Hematopoietic multipotent progenitor cell (in vitro differentiated cells): Measurements from ENCODE around the gene C1orf74. TPM values are rescaled to one million over a fixed set of nuclear protein-coding genes. Genes with fewer than 3 reads are reported as not detected.
A peak's percentile ranks its signal among the peaks of the same experiment; 100 is the strongest.

Experiments
- DNase-seq, 3 donors: peaks; one replicate each; pipeline ENCODE4 v3.0.0-alpha.2; 2011 to 2015; ENCODE audit warnings: low read depth in 2 of 3, low spot score in 2 of 3
- total RNA-seq: library from RNA; depleted of rRNA; stranded (reverse); fragments of >200 nt; gene quantifications from one replicate; pipeline ENCODE4 v1.2.3, GENCODE V29; 2012

C1orf74 gene
- total RNA-seq, 1 donor, result 3.5 TPM

DNA sequence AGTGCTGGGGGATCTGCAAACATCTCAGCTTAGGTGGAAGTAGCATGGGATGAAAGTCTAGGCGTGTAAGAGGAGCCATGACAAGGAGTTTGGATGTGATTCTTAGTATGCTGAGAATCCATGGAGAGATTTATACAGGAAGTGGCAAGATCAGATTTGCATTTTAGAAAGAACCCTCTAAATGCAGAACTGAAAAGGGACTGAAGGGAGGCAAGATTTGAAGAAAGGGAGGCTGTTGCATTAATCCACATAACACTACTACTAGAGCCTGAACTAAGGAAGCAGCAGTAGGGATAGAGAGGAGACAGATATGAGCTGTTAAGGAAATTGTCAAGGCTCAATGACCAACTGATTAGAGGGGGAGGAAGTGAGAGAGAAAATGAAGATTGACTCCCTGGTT lies 9.8 kb downstream of the C1orf74 start:
- no peak for DNase-seq

DNA sequence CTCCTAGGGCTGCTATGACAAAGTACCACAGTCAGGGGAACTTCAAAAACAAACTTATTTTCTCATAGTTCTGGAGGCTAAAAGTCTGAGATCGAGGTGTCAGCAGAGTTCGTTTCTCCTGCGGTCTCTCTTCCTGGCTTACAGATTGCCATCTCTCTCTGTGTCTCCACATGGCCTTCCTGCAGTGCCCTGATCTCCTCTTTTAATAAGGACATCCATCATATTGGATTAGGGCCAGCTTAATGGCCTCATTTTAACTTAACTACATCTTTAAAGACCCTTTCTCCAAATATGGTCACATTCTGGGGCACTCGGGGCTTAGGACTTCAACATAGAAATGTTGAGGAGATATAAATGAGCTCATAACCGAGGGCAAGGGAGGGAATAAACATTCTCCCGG lies 12.2 kb downstream of the C1orf74 start:
- DNase-seq, result peak in 1 of 3 donors; percentile 19

DNA sequence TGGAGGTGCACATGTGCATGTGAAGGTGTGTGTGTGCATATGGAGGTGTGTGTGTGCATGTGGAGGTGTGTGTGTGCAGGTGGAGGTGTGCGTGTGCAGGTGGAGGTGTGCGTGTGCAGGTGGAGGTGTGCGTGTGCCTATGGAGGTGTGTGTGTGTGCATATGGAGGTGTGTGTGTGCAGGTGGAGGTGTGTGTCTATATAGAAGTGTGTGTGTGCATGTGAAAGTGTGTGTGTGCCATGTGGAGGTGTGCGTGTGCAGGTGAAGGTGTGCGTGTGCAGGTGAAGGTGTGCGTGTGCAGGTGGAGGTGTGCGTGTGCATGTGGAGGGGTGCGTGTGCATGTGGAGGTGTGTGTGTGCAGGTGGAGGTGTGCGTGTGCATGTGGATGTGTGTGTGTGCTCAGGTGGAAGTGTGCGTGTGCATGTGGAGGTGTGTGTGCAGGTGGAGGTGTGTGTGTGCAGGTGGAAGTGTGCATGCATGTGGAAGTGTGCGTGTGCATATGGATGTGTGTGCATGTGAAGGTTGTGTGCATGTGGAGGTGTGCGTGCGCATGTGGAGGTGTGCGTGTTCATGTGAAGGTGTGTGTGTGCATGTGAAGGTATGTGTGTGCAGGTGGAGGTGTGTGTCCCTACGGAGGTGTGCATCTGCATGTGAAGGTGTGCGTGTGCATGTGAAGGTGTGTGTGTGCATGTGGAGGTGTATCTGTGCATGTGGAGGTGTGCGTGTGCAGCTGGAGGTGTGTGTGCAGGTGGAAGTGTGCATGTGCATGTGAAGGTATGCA lies 13.5 kb downstream of the C1orf74 start:
- no peak for DNase-seq

DNA sequence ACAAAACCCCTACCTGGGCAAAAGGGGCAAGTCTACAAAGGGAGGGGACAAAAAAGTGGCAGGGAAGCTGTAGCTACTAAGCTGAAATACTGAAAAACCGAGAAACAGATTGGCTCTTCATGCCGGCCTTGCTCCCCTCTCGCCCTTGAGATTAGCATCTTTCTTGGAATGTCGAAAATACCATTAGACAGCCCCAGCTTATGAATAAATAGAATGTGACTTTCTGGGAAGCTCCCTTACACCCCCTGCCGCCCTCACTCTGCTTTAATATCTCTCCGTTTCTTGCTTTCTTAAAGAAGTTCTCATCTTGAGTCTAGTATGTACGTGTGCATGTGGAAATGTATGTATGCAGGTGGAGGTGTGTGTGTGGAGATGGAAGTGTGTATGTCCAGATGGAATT lies 14.4 kb downstream of the C1orf74 start:
- peak in 1 of 3 donors; percentile 32 for DNase-seq

DNA sequence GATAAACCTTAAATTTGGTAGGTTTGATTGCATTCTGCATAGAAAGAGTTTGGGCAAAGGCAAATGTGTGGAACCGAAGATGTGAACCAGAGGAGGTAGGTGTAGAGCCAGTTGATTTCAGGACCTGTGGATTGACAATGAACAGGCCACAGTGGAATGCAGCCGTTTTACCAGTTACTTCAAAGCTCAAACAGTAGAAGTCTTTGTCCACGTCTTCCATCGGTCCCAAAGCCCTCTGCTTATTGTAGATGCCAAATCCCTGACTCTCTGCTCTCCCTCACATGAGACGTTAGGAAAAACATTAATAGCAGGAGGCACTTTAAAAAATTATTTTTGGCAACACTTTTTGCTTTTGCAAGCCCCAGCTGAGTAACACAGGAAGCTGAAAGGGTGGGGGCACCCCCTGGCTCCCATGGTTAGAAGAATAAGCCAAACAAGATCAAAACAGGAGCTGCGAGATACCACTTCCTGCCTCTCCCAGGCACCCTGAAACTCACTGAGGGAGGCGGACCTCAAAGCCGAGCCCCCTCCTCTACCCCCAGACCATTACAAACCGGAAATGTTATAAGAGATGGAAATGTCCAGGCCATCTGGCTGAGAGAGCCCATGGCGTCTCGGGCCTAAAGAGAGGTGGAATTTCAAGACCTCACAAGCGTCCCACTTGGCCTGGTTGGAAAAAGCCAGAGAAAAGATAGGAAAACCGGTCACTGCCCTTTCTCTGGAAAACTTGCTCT lies 15.0 kb downstream of the C1orf74 start:
- DNase-seq, result peak in 2 of 3 donors; percentile 59 to 64

DNA sequence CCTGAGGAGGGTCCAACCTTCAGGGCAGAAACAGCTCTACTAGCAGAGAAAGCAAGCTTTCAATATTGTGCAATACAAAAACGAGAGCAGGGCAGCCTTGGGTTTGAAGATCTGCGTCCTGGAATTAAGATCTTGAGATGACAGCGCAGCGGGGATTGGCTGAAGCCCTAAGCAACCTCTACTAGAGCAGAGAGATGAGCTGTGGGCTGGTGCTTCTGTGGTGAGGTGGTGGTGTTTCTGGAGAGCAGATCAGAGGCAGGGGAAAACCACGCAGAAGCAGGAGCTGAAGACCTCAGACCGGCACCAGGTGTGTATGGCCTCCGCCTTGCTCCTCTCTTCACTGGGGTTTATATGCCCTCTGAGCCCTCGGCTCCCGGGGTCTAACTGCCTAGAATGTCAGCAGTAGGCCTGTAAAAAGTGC lies 16.0 kb downstream of the C1orf74 start:
- DNase-seq, result peak in 1 of 3 donors; percentile 60

DNA sequence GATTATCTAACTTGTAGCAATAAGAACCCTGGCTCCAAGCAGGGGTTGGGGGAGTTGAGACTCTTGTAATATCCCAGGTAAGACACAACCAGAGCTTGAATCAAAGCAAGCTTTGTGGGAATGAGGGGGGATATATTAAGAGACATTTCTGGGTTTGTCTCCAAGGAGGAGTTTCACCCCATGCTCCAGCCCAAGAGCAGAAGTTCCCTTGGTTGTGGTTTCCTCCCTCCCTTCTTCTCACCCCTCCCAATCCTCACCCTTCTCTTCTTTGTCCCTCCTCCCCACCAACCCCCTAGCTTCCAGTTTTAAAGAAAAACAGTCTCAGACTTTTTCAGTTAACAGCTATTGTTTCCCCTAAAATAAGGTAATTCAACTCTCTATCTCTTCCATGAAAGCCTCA lies 16.7 kb downstream of the C1orf74 start:
- peak in 1 of 3 donors; percentile 39 for DNase-seq

DNA sequence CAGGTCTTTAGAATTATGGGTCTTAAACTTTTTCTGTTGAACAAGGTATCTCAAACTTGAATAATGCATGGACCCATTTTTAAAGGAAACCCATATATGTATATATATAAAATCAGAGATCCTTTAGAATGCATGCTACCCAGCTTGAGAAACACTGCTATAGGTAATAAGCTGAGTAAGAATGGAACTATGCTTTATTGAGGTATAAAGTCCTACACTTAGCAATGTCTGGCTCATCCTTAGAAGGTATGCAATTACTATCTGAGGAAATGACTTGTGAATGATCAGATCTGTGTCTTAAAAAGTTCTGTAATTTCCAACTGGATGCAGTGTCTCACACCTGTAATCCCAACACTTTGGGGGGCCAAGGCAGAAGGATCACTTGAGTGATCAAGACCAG lies 17.3 kb downstream of the C1orf74 start:
- DNase-seq, result no peak

DNA sequence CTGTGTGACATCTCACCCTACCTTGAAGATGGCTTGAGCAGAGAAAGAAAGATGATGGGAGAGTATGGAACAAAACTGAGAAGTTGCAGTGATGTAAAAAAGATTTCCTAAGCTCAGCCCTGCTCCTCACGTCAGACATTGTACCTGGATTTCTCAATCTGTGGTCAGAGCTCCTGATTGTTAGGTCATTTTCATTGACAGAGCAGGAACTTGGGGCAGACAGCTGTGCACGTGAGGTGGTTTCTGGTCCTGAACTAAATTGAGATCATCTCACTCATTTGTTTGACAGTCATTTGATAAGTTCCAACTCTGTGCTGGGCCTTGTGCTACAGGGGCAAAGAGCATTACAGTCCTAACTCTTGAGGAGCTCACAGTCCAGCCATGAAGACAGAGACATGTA lies 18.3 kb downstream of the C1orf74 start:
- no peak for DNase-seq

DNA sequence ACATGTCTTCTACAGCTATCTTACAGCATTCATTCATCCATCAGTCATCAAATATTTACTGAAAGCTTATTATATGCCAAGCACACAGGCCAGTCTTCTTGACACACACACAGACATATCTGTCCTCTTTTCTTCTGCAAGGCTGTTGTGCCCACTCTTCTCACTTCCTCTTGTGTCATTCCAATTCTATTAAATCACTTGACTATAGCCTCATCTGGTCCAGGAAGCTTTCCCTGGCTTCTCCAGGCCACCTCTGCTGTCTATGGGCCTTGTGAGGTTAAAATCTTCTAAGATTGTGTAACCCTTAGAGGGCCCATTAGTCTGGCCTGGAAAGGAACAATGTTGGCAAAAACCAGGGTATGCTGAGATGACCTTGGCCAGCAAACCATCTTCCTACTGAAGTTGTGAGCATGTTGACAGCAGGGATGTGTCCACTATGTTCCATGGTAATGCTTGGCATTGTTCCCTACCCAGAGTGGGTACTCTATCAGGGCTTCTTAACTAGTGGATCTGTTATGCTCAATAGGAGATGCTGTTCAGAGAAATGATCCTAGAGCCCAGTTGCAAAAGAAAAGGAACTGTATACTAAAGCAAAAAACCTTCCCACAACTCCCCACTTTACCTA lies 23.2 kb downstream of the C1orf74 start:
- no peak for DNase-seq

DNA sequence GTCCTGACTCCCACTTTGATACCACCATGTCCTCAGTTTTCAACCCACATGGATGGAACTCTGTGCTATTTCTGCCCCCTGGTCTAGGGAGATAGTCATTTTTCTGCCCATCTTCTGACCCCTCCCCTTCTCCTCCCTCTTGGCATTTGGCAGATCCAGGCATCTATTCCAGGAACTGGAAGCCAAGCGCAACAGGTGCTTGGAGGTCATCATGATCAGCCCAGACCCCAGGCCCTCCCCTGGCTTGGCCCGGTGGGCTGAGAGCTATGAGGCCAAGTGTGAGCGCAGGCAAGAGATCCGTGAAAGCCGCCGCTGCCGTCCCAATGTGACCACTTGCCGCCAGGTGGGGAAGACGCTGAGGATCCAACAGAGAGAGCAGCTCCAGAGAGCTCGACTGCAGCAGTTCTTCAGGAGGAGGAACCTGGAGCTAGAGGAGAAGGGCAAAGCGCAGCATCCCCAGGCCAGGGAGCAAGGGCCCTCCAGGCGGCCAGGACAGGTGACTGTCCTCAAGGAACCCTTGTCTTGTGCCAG lies 24.5 kb downstream of the C1orf74 start:
- DNase-seq, result no peak

DNA sequence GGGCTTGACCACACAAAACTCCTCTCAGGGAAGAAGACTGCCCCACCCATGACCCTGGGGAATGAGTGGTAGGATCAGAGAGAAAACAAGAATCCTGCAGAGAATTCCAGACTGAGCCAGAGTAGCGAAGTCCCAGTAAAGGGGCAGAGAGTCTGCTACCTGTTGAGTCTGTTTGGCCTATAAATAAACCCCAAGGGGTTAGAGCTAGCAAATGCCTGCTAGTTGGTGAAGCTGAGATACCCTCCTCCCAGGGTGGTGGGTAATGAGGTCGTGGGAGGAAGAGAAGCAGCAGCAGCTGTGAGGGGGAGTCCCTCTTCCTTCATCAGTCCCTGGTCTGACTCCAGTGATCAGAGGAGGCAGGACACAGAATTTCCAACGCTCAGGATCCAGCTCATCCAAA lies 26.0 kb downstream of the C1orf74 start:
- DNase-seq, result no peak

DNA sequence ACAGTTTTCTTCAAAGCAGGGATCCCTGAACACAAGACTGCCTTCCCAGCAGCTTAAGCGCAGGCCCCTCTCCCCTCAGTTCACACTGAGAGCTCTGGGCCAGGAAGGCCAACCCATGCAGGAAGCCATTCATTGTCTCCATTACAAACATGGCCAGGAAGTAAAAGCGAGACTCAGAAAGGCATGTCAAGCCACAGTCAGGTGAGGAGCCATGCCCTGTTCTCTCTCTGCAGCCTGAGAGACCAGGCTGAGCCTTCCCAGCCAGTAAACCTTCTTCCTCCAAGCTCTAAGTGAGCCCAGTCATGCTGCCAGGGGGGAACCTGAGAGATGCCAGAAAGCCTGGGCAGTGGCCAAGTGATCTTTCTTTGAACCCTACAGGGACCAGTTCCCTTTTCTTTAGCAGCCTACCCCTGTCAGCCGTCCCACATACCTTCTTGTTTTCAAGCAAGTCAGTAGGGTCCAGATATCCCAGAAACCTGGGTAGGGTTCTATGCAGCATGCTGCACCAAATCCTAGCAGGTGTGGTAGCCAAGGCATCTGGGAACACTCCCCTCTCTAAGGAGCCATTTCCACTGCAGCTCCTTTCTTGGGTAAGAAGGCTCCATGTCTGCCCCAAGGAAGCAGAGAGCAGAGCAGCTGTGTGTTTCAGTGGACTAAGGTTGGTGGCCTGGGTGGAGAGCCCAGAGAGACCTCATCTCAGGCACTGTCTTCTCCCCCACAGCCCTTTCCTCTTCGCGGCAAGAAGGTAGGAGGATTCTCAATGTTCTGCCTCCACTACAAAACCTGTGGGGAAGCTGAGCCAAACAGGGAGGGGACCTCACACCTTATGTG lies 27.5 kb downstream of the C1orf74 start:
- peak in 2 of 3 donors; percentile 24 to 66 for DNase-seq

DNA sequence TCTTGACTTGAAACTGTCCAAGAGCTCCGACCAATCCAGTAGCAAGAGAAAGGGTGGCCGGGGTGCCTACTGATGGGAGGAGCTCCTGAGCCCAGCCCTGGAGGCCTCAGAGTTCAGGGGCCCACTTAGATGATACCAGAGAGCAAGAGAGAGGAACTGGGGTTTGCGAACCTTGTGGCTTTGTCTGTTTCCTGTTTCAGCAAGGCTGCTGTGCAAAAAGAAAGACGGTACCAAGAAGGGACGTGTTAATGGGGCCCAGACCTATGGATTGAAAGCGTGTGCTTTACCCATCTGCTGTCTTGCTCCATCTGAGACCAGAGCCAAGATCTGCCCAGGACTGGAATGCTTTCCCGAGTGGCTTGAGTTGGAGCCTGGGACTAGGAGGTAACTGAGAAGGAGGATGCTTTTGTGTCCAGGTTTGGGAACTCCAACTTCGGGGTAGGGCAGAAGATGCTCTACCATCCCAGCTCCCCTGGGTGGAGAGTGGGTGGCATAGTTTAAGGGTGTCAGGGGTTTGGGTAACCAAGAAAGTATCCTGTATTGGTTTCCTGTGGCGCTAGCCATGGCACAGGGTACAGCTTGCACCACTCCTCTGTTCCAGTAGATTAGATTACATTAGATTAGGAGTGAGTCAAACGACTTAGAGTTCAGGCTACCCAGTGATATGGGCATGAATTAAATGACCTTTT lies 28.3 kb downstream of the C1orf74 start, which contains the start of gene TRAF3IP3:
TSS of gene TRAF3IP3 (plus strand) at position 128 of the 689 bp plus-strand sequence. CDS start 3,987 bp downstream, outside the sequence.
- DNase-seq, result peak; percentile 56 to 93 (median 83)

DNA sequence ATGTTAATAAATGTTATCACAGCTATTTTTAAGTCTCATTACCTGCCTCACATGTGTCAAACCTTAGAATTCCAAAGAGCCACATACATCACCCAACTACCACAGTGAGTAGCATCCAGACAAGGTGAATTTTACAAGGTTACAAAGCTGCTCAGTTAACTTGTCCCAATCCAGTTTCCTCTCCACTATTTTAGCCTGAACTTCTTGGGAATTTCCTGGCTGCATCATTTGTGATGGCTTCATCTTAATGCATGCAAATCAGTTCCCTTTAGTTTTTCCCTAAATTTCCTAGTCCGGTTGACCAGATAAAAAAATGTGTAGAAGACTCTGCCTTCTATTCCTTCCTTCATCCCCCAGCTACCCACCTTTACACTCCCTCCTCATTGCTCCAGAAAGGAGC lies 29.1 kb downstream of the C1orf74 start:
- no peak for DNase-seq

DNA sequence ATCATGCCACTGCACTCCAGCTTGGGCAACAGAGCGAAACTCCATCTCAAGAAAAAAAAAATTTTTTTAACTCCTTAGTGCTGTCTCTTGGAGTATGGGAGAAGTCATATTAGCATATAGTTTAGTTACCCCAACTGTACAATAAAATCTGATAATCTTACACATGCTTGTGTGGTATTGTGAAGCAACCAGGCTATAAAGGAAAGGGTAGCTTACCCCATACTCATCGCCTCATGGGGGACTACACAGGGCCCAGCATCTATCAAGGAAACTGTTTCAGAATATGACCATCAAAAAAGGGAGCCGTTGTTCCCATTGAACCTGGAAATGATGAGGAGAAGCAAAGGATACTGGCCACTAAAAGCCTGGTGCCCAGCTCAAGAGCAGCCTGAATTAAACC lies 31.5 kb downstream of the C1orf74 start:
- DNase-seq, result no peak

DNA sequence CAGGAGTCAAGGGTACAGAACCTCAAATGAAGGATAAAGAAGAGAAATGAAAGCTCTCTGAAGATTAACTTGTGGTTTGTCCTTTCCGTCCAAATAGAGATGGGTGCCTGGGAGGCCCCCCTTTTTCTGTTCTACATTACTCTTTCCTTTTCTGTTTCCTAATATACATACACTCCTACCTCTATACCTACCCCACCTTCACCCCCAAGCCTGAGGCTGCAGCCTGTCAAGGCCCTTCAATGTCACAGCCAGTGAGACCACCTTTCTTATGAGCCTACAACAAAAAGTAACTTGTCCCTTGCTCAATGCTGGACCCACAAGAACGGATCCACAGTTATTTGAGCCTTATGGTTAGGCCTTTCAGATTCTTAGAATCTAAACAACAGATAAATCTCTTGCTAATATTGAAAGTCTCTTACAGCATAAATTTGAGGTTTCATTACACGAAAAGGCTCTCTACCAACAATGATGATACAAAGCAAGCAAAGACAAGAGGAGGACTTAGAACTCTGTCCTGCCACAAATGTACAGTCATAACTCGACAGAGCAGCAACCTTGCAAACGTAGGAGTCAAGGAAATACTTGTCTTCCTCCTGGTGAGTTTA lies 32.6 kb downstream of the C1orf74 start:
- DNase-seq, result no peak

DNA sequence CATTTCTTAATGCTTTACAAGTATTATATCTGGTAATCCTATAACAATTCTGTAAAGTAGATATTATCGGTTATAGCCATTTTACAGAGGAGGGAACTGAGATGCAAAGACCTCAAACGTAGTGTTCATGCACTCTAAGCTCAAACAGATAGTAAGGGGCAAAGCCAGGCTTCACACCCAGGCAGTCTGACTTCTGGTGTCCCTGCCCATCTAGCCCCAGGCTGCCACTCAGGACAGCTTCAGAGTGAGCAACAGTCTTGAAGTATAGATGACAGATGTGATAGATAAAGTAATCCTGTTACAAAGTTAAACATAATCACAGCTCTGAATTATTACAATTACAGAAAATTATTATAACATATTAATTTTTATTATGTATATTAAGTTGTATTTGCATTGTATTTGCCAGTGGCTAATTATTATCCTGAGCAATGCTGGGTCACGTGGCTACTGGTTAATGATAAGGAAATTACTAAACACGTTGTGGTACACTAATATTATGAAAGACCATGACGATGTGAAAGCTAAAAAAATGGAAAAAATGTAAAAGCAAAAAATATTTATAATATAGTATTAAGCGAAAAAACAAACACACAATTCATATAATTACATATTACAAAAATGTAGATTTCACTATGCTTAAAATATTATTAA lies 34.6 kb downstream of the C1orf74 start:
- no peak for DNase-seq

DNA sequence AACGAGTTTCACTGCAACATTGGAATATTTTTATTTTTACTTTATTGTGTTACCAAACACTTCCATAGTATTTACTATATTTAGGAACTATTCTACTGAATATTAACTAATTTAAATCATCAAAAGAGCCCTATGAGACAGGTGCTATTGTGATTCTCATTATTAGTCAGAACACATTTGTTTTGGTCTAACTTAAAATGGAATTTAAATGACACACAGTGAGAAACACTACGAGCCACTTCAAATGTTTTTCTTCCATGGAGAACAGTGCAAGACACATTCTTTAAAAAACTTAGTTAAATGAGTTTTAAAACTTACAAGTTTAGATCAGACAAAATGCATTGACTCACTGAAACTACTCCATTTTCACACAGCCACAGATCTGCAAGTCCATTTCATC lies 35.2 kb downstream of the C1orf74 start:
- no peak for DNase-seq
